ENCODE data around the gene ARHGAP12. TPM values are rescaled to one million over a fixed set of nuclear protein-coding genes. Genes with fewer than 3 reads are reported as not detected.

Gene ARHGAP12
- total RNA-seq, 2 donors from 2014 or later: 22.6 to 28.2 TPM

- ATAC-seq: no peak
- peaks cover 10% of the 10 kb centered on the region for H3K4me1 Mint-ChIP-seq
- H3K36me3 Mint-ChIP-seq (ENCODE audit: low read depth): no peaks in the 10 kb centered on the region
- no peaks in the 10 kb centered on the region for H3K27me3 Mint-ChIP-seq
- no peak for DNase-seq
- no peak overlapping the region for H3K27ac Mint-ChIP-seq
- no peaks in the 10 kb centered on the region for H3K9me3 ChIP-seq (ENCODE audit: control insufficient read depth, low read length, poor library complexity, severe bottlenecking)
- H3K4me3 Mint-ChIP-seq: no peak overlapping the region
Measured at GRCh38 chr10:31873724-31874123, 54.9 kb downstream of the ARHGAP12 start.

- ATAC-seq: no peak
Measured at GRCh38 chr10:31871266-31872065, 57.2 kb downstream of the ARHGAP12 start.

GRCh38 chr10:31867646-31868045 lies 61.0 kb downstream of the ARHGAP12 start:
- H3K4me1 Mint-ChIP-seq: peaks cover 18% of the 10 kb centered on the region
- H3K27me3 Mint-ChIP-seq: no peaks in the 10 kb centered on the region
- ATAC-seq (no peak), DNase-seq (no peak)
- no peaks in the 10 kb centered on the region for H3K9me3 ChIP-seq (ENCODE audit: control insufficient read depth, low read length, poor library complexity, severe bottlenecking)
- H3K36me3 Mint-ChIP-seq (ENCODE audit: low read depth): peaks cover 2% of the 10 kb centered on the region
- no peak overlapping the region for H3K4me3 Mint-ChIP-seq
- H3K27ac Mint-ChIP-seq: no peak overlapping the region

More at GRCh38 chr10:31871266-31872065, 57.2 kb downstream of the ARHGAP12 start:
- H3K9me3 ChIP-seq (ENCODE audit: control insufficient read depth, low read length, poor library complexity, severe bottlenecking): no peaks in the 10 kb centered on the region
- Mint-ChIP-seq H3K4me1 (peaks cover 6% of the 10 kb centered on the region), H3K36me3 (ENCODE audit: low read depth) (no peaks in the 10 kb centered on the region), H3K27ac (no peak overlapping the region), H3K4me3 (no peak overlapping the region), H3K27me3 (no peaks in the 10 kb centered on the region)
- no peak for DNase-seq

GRCh38 chr10:31866118-31866670 lies 62.4 kb downstream of the ARHGAP12 start:
- Mint-ChIP-seq H3K27me3 (no peaks in the 10 kb centered on the region), H3K36me3 (ENCODE audit: low read depth) (peaks cover 5% of the 10 kb centered on the region), H3K4me3 (no peak overlapping the region), H3K27ac (no peak overlapping the region), H3K4me1 (peaks cover 22% of the 10 kb centered on the region)
- no peaks in the 10 kb centered on the region for H3K9me3 ChIP-seq (ENCODE audit: control insufficient read depth, low read length, poor library complexity, severe bottlenecking)
- no peak for DNase-seq
- no peak for ATAC-seq

- Mint-ChIP-seq H3K27ac (peak overlapping the region; percentile 37), H3K4me1 (peaks cover 22% of the 10 kb centered on the region), H3K4me3 (no peak overlapping the region), H3K27me3 (no peaks in the 10 kb centered on the region), H3K36me3 (ENCODE audit: low read depth) (peaks cover 5% of the 10 kb centered on the region)
- no peak for DNase-seq
- H3K9me3 ChIP-seq (ENCODE audit: control insufficient read depth, low read length, poor library complexity, severe bottlenecking): no peaks in the 10 kb centered on the region
- ATAC-seq: no peak
Measured at GRCh38 chr10:31864834-31865518, 63.7 kb downstream of the ARHGAP12 start.

GRCh38 chr10:31855033-31855432 lies 73.6 kb downstream of the ARHGAP12 start:
- no peaks in the 10 kb centered on the region for H3K27me3 Mint-ChIP-seq
- peaks cover 2% of the 10 kb centered on the region for H3K36me3 Mint-ChIP-seq (ENCODE audit: low read depth)
- DNase-seq (no peak), ATAC-seq (no peak)
- no peaks in the 10 kb centered on the region for H3K9me3 ChIP-seq (ENCODE audit: control insufficient read depth, low read length, poor library complexity, severe bottlenecking)
- peaks cover 23% of the 10 kb centered on the region for H3K4me1 Mint-ChIP-seq
- no peak overlapping the region for H3K4me3 Mint-ChIP-seq
- no peak overlapping the region for H3K27ac Mint-ChIP-seq

GRCh38 chr10:31853629-31854028 lies 75.0 kb downstream of the ARHGAP12 start:
- H3K36me3 Mint-ChIP-seq (ENCODE audit: low read depth): peaks cover 1% of the 10 kb centered on the region
- DNase-seq (no peak), ATAC-seq (no peak)
- no peak overlapping the region for H3K27ac Mint-ChIP-seq
- no peaks in the 10 kb centered on the region for H3K9me3 ChIP-seq (ENCODE audit: control insufficient read depth, low read length, poor library complexity, severe bottlenecking)
- no peak overlapping the region for H3K4me3 Mint-ChIP-seq
- no peaks in the 10 kb centered on the region for H3K27me3 Mint-ChIP-seq
- H3K4me1 Mint-ChIP-seq: peaks cover 22% of the 10 kb centered on the region

GRCh38 chr10:31851216-31851615 lies 77.4 kb downstream of the ARHGAP12 start:
- no peak for ATAC-seq
- H3K27ac Mint-ChIP-seq: no peak overlapping the region
- no peak for DNase-seq
- H3K4me1 Mint-ChIP-seq: peaks cover 10% of the 10 kb centered on the region
- no peaks in the 10 kb centered on the region for H3K9me3 ChIP-seq (ENCODE audit: control insufficient read depth, low read length, poor library complexity, severe bottlenecking)
- no peak overlapping the region for H3K4me3 Mint-ChIP-seq
- H3K36me3 Mint-ChIP-seq (ENCODE audit: low read depth): peaks cover 4% of the 10 kb centered on the region
- H3K27me3 Mint-ChIP-seq: no peaks in the 10 kb centered on the region

GRCh38 chr10:31847515-31847914 lies 81.1 kb downstream of the ARHGAP12 start:
- Mint-ChIP-seq H3K4me3 (no peak overlapping the region), H3K27ac (peak overlapping the region; percentile 6), H3K36me3 (ENCODE audit: low read depth) (peaks cover 4% of the 10 kb centered on the region), H3K4me1 (peaks cover 7% of the 10 kb centered on the region), H3K27me3 (no peaks in the 10 kb centered on the region)
- ATAC-seq: no peak
- H3K9me3 ChIP-seq (ENCODE audit: control insufficient read depth, low read length, poor library complexity, severe bottlenecking): no peaks in the 10 kb centered on the region
- DNase-seq: no peak

- peaks cover 4% of the 10 kb centered on the region for H3K36me3 Mint-ChIP-seq (ENCODE audit: low read depth)
- no peaks in the 10 kb centered on the region for H3K27me3 Mint-ChIP-seq
- ATAC-seq (no peak), DNase-seq (no peak)
- no peaks in the 10 kb centered on the region for H3K9me3 ChIP-seq (ENCODE audit: control insufficient read depth, low read length, poor library complexity, severe bottlenecking)
- peaks cover 3% of the 10 kb centered on the region for H3K4me1 Mint-ChIP-seq
- no peak overlapping the region for H3K4me3 Mint-ChIP-seq
- no peak overlapping the region for H3K27ac Mint-ChIP-seq
Measured at GRCh38 chr10:31838709-31839108, 89.9 kb downstream of the ARHGAP12 start.

GRCh38 chr10:31838065-31838464 lies 90.6 kb downstream of the ARHGAP12 start:
- no peaks in the 10 kb centered on the region for H3K27me3 Mint-ChIP-seq
- ATAC-seq (no peak), DNase-seq (no peak)
- H3K4me3 Mint-ChIP-seq: no peak overlapping the region
- H3K9me3 ChIP-seq (ENCODE audit: control insufficient read depth, low read length, poor library complexity, severe bottlenecking): no peaks in the 10 kb centered on the region
- H3K27ac Mint-ChIP-seq: no peak overlapping the region
- peaks cover 7% of the 10 kb centered on the region for H3K36me3 Mint-ChIP-seq (ENCODE audit: low read depth)
- peaks cover 8% of the 10 kb centered on the region for H3K4me1 Mint-ChIP-seq

- peaks cover 7% of the 10 kb centered on the region for H3K36me3 Mint-ChIP-seq (ENCODE audit: low read depth)
- H3K4me3 Mint-ChIP-seq: no peak overlapping the region
- DNase-seq (no peak), ATAC-seq (no peak)
- H3K27ac Mint-ChIP-seq: no peak overlapping the region
- H3K4me1 Mint-ChIP-seq: peaks cover 9% of the 10 kb centered on the region
- H3K9me3 ChIP-seq (ENCODE audit: control insufficient read depth, low read length, poor library complexity, severe bottlenecking): no peaks in the 10 kb centered on the region
- H3K27me3 Mint-ChIP-seq: no peaks in the 10 kb centered on the region
Measured at GRCh38 chr10:31836569-31837406, 91.8 kb downstream of the ARHGAP12 start.

GRCh38 chr10:31833753-31834152 lies 94.9 kb downstream of the ARHGAP12 start:
- Mint-ChIP-seq H3K27ac (peak overlapping the region; percentile 81), H3K4me1 (peaks cover 9% of the 10 kb centered on the region), H3K36me3 (ENCODE audit: low read depth) (peaks cover 7% of the 10 kb centered on the region), H3K27me3 (no peaks in the 10 kb centered on the region), H3K4me3 (no peak overlapping the region)
- no peak for ATAC-seq
- DNase-seq: no peak
- no peaks in the 10 kb centered on the region for H3K9me3 ChIP-seq (ENCODE audit: control insufficient read depth, low read length, poor library complexity, severe bottlenecking)
